ENCODE measurements around the gene FBXL2.

The FBXL2 gene

DNA sequence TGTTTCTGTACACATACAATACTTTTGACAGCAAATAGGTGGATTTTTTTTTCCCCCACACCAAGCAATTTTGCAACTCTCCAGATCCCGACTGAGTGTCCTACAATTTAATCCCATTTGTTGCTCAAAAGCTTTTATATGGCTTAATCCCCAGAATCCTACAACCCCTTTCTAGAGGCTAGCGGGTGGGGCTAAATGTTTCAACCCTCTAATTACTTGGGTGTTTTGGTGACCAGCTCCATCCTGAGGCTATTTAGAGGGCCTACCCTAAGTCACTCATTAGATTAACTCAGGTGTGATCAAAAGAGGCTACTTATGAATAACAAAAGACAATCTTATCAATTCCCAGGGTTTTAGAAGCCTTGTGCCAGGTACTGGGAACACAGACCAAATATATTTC, 21.0 kb upstream of the FBXL2 start:
- H3K4me3 ChIP-seq: no peak overlapping the region
- TF ChIP-seq CTCF (IDR thresholded peaks at IDR 0.05): no peak
- intact Hi-C loops (cut with DNase I; ENCODE audit: low total_unique reads): no loop called here
- H3K9me3 ChIP-seq: no peaks in the 10 kb centered on the region
- no peak overlapping the region for H3K27ac ChIP-seq
- no peak for DNase-seq
- no peaks in the 10 kb centered on the region for H3K4me1 ChIP-seq
- no peaks in the 10 kb centered on the region for H3K36me3 ChIP-seq
- H3K27me3 ChIP-seq: no peaks in the 10 kb centered on the region

DNA sequence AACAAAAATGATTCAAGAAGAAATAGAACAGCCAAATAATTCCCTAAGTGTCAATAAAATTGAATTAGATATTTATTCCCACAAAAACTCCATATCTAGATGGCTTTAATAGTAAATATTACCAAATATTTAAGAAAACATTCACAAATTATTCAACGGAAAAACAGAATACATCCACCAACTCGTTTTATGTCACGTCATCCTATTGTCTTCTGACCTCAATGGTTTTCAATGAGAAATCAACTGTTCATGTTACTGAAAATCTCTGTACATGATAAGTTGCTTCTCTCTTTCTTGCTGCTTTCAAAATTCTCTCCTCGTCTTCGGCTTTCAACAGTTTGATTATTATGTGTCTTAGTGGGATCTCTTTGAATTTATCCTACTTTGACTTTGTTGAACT, 17.1 kb upstream of the FBXL2 start:
- TF ChIP-seq CTCF (IDR thresholded peaks at IDR 0.05): no peak
- H3K4me3 ChIP-seq: no peak overlapping the region
- intact Hi-C loops (cut with DNase I; ENCODE audit: low total_unique reads): no loop called here
- no peaks in the 10 kb centered on the region for H3K4me1 ChIP-seq
- no peaks in the 10 kb centered on the region for H3K27me3 ChIP-seq
- no peaks in the 10 kb centered on the region for H3K36me3 ChIP-seq
- no peak for DNase-seq
- no peaks in the 10 kb centered on the region for H3K9me3 ChIP-seq
- H3K27ac ChIP-seq: no peak overlapping the region

DNA sequence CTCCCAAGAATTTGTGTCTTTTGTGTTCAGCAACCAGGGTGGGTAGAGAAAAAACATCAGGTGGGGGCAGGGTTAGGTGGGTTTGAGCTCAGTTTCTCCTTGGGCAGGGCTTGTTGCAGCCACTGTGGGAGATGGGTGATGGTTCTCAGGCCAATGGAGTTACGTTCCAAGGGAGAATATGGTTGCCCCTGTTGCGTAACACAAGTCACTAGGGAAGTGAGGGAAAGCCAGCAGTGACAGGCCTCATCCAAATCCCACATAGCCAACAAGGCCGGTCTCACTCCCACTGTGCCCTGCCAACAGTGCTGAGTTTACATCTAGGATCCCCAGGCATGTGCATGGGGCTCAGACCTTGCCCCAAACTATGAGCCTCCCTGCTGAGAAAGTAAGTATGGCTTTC, 7.9 kb upstream of the FBXL2 start:
- Histone ChIP-seq H3K27ac (no peak overlapping the region), H3K36me3 (no peaks in the 10 kb centered on the region), H3K4me1 (no peaks in the 10 kb centered on the region), H3K27me3 (no peaks in the 10 kb centered on the region), H3K4me3 (no peak overlapping the region), H3K9me3 (no peaks in the 10 kb centered on the region)
- intact Hi-C loops (cut with DNase I; ENCODE audit: low total_unique reads): no loop called here
- no peak for TF ChIP-seq CTCF (IDR thresholded peaks at IDR 0.05)
- no peak for DNase-seq

- Histone ChIP-seq H3K36me3 (no peaks in the 10 kb centered on the region), H3K27ac (no peak overlapping the region), H3K4me3 (no peak overlapping the region), H3K27me3 (no peaks in the 10 kb centered on the region), H3K9me3 (no peaks in the 10 kb centered on the region), H3K4me1 (no peaks in the 10 kb centered on the region)
- intact Hi-C loops (cut with DNase I; ENCODE audit: low total_unique reads): no loop called here
- no peak for DNase-seq
- TF ChIP-seq CTCF (IDR thresholded peaks at IDR 0.05): no peak
Observed at GRCh38 chr3:33271324-33271723, 5.9 kb upstream of the FBXL2 start.

GRCh38 chr3:33273628-33274027, 3.6 kb upstream of the FBXL2 start:
- no peaks in the 10 kb centered on the region for H3K9me3 ChIP-seq
- no peaks in the 10 kb centered on the region for H3K27me3 ChIP-seq
- no peak overlapping the region for H3K27ac ChIP-seq
- no peak overlapping the region for H3K4me3 ChIP-seq
- no peaks in the 10 kb centered on the region for H3K36me3 ChIP-seq
- DNase-seq: no peak
- intact Hi-C loops (cut with DNase I; ENCODE audit: low total_unique reads): no loop called here
- peaks cover 0 to 2% (median under 1%) of the 10 kb centered on the region in 4 donors for H3K4me1 ChIP-seq
- TF ChIP-seq CTCF (IDR thresholded peaks at IDR 0.05): no peak

DNA sequence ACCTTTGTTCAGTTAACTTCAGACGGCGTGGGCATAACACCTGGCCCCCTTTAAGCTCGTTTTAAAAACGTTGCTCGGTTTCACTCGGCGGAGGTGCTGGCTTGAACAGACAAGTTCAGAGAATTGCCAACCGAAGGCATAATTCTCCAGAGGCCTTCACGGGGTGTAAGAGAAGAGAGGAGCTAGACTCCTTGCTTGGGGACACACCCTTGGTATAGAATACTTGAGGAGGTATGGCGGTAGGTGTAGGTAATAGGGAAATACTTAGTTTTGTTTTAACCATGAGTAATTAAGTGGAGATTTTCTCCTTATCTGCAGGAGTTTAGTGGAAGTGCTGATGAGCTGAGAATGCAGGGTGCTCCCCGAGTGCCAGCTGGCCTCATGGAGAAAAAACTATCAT, 921 bp downstream of the FBXL2 start:
- Histone ChIP-seq H3K36me3 (no peaks in the 10 kb centered on the region), H3K4me1 (peaks cover 0 to 12% (median 3%) of the 10 kb centered on the region in 4 donors), H3K9me3 (no peaks in the 10 kb centered on the region), H3K27ac (peak overlapping the region; percentile 89 to 94), H3K27me3 (no peaks in the 10 kb centered on the region), H3K4me3 (peak overlapping the region; percentile 87 to 91)
- TF ChIP-seq CTCF (IDR thresholded peaks at IDR 0.05): peak in 1 of 2 experiments; percentile 11
- intact Hi-C loops (cut with DNase I; ENCODE audit: low total_unique reads): no loop called here
- no peak for DNase-seq

All from tibial artery (tissue), 4 donors.